HCT116 (cell line): ENCODE data around the gene TTC1. TPM values are rescaled to one million over a fixed set of nuclear protein-coding genes. Genes with fewer than 3 reads are reported as not detected.

Experiments used
- ATAC-seq: fragments of 200-7000 bp; cut with Tn5 transposase; 2 replicates; pipeline ENCODE4 v1.9.1; 2020; ENCODE audit warnings: mild to moderate bottlenecking, moderate library complexity
- BruUV-seq: library from RNA; stranded (reverse); fragments of 400-500 nt; replicated peaks from 2 replicates; lab custom pipeline; 2021; lab: Mats Ljungman, UMichigan
- CTCF ChIA-PET: fragments of 300-600 bp; sonication (Branson Sonifier 250); formaldehyde crosslinking; loops from one replicate; lab custom pipeline; 2021; ENCODE audit warnings: antibody characterized with exemption; lab: Charles Lee
- POLR2A ChIA-PET: fragments of 300-600, 350-600 bp; sonication (Branson Sonifier 250); formaldehyde crosslinking; loops from one replicate; lab custom pipeline; 2021; ENCODE audit warnings: antibody characterized with exemption; lab: Charles Lee
- RAD21 ChIA-PET, 2 experiments: fragments of 300-600 bp; sonication (Branson Sonifier 250); formaldehyde crosslinking; loops; one replicate each; lab custom pipeline; 2023; ENCODE audit warnings: low total read pairs in 2 of 2; ENCODE audit not compliant: uncharacterized antibody in 2 of 2, unreplicated experiment in 2 of 2, low non-redundant PET in 1 of 2; lab: Charles Lee
- DNase-seq: peaks from one replicate; pipeline ENCODE4 v3.0.0-alpha.2; 2010; ENCODE audit warnings: low read depth, low spot score
- H2AFZ ChIP-seq: fragments of 200-600 bp; shearing (Covaris generic), sonication (generic); 2 replicates; pipeline ENCODE4 v1.6.1; 2017; ENCODE audit warnings: low read depth, mixed run types, mixed read lengths, antibody characterized with exemption, low read length; ENCODE audit not compliant: poor library complexity, severe bottlenecking
- H3K27ac ChIP-seq: 2 replicates; pipeline ENCODE4 v1.5.1; 2012; ENCODE audit warnings: low read depth, low read length
- H3K27me3 ChIP-seq: fragments of 200-600 bp; sonication (generic); 2 replicates; pipeline ENCODE4 v1.6.1; 2016; ENCODE audit warnings: mixed run types, low read length, mixed read lengths; ENCODE audit not compliant: insufficient read depth
- H3K36me3 ChIP-seq, 2 experiments: fragments of 200-500 bp in 1 of 2; fragments of 200-600 bp in 1 of 2; sonication (Bioruptor generic) in 1 of 2; sonication (generic) in 1 of 2; 2 replicates each; pipeline versions ENCODE4 v1.5.1 to v1.6.1; 2014 to 2016; ENCODE audit warnings: low read length in 2 of 2, inconsistent platforms in 1 of 2, mixed read lengths in 1 of 2, mixed run types in 1 of 2; ENCODE audit not compliant: insufficient read depth in 2 of 2, control insufficient read depth in 1 of 2
- H3K4me1 ChIP-seq, 2 experiments: fragments of 200-600 bp in 1 of 2; sonication (generic) in 1 of 2; 2 replicates each; pipeline versions ENCODE4 v1.5.1 to v1.6.1; 2012 to 2017; ENCODE audit warnings: low read length in 2 of 2, inconsistent platforms in 1 of 2, mild to moderate bottlenecking in 1 of 2, mixed read lengths in 1 of 2, mixed run types in 1 of 2, moderate library complexity in 1 of 2; ENCODE audit not compliant: insufficient read depth in 2 of 2, control insufficient read depth in 1 of 2
- H3K4me2 ChIP-seq: fragments of 200-600 bp; sonication (generic); 2 replicates; pipeline ENCODE4 v1.6.1; 2017; ENCODE audit warnings: mixed run types, low read length, mixed read lengths
- H3K4me3 ChIP-seq, 2 experiments: fragments of 200-600 bp in 1 of 2; sonication (generic) in 1 of 2; replicated peaks in 1 of 2; 2 replicates each; pipeline ENCODE4 v1.5.1; 2011 to 2016; ENCODE audit warnings: low read length in 2 of 2, control low read depth in 1 of 2, low read depth in 1 of 2, mild to moderate bottlenecking in 1 of 2, mixed read lengths in 1 of 2, mixed run types in 1 of 2
- H3K79me2 ChIP-seq: fragments of 200-600 bp; sonication (generic); 2 replicates; pipeline ENCODE4 v1.6.1; 2017; ENCODE audit warnings: mild to moderate bottlenecking, mixed run types, low read length, moderate library complexity, mixed read lengths; ENCODE audit not compliant: insufficient read depth
- H3K9ac ChIP-seq: fragments of 200-600 bp; sonication (generic); 2 replicates; pipeline ENCODE4 v1.6.1; 2016; ENCODE audit warnings: low read length, mixed read lengths
- H3K9me2 ChIP-seq: fragments of 200-600 bp; sonication (generic), shearing (Covaris generic); 2 replicates; pipeline ENCODE4 v1.6.1; 2017; ENCODE audit warnings: mixed run types, mild to moderate bottlenecking, moderate library complexity; ENCODE audit not compliant: insufficient read depth
- H3K9me3 ChIP-seq, 2 experiments: fragments of 200-500 bp in 1 of 2; fragments of 200-600 bp in 1 of 2; sonication (Bioruptor generic) in 1 of 2; sonication (generic) in 1 of 2; 2 replicates each; pipeline ENCODE4 v1.6.1; 2014 to 2017; ENCODE audit warnings: low read length in 2 of 2, mixed read lengths in 2 of 2, inconsistent platforms in 1 of 2, low read depth in 1 of 2, mild to moderate bottlenecking in 1 of 2, mixed run types in 1 of 2, moderate library complexity in 1 of 2; ENCODE audit not compliant: control insufficient read depth in 1 of 2, insufficient read depth in 1 of 2
- H4K20me1 ChIP-seq: fragments of 200-600 bp; sonication (generic), shearing (Covaris generic); 2 replicates; pipeline ENCODE4 v1.6.1; 2017; ENCODE audit warnings: mixed run types, mild to moderate bottlenecking, moderate library complexity; ENCODE audit not compliant: insufficient read depth
- ATF3 ChIP-seq: IDR thresholded peaks from 2 replicates; pipeline ENCODE4 v1.6.1; 2012
- CBX3 ChIP-seq: IDR thresholded peaks from 2 replicates; pipeline ENCODE4 v1.6.1; 2012; ENCODE audit warnings: low read depth
- CEBPB ChIP-seq: IDR thresholded peaks from 2 replicates; pipeline ENCODE4 v1.6.1; 2012; ENCODE audit warnings: low read depth
- CTCF ChIP-seq, 3 experiments: fragments of 200-600 bp in 1 of 3; sonication (generic) in 1 of 3; IDR thresholded peaks in 2 of 3; conservative IDR thresholded peaks in 1 of 3; 2 replicates each; pipeline ENCODE4 v1.5.1; 2012 to 2017; ENCODE audit warnings: low read depth in 2 of 3, low read length in 2 of 3, antibody characterized with exemption in 1 of 3, borderline replicate concordance in 1 of 3, control low read depth in 1 of 3, mild to moderate bottlenecking in 1 of 3, mixed read lengths in 1 of 3, mixed run types in 1 of 3, moderate library complexity in 1 of 3; ENCODE audit not compliant: insufficient read depth in 1 of 3
- EGR1 ChIP-seq: IDR thresholded peaks from 2 replicates; pipeline ENCODE4 v1.6.1; 2012; ENCODE audit warnings: low read depth
- EZH2 ChIP-seq: fragments of 200-600 bp; sonication (generic); IDR thresholded peaks from 2 replicates; pipeline ENCODE4 v1.6.1; 2017; ENCODE audit warnings: antibody characterized with exemption, mixed run types
- EZH2phosphoT487 ChIP-seq: fragments of 200-600 bp; IDR thresholded peaks from 2 replicates; pipeline ENCODE4 v1.6.1; 2018; ENCODE audit warnings: antibody characterized with exemption, borderline replicate concordance
- FOSL1 ChIP-seq: IDR thresholded peaks from 2 replicates; pipeline ENCODE4 v1.6.1; 2012; ENCODE audit warnings: low read depth
- JUND ChIP-seq: IDR thresholded peaks from 2 replicates; pipeline ENCODE4 v1.6.1; 2012
- MAX ChIP-seq: IDR thresholded peaks from 2 replicates; pipeline ENCODE4 v1.6.1; 2012
- POLR2A ChIP-seq: IDR thresholded peaks from 2 replicates; pipeline ENCODE4 v1.7.0; 2011; ENCODE audit warnings: borderline replicate concordance; ENCODE audit not compliant: insufficient read depth, insufficient read length; ENCODE audit errors: extremely low read depth
- RAD21 ChIP-seq: IDR thresholded peaks from 2 replicates; pipeline ENCODE4 v1.6.1; 2012; ENCODE audit warnings: low read depth, mild to moderate bottlenecking
- REST ChIP-seq: IDR thresholded peaks from 2 replicates; pipeline ENCODE4 v1.6.1; 2012; ENCODE audit warnings: low read depth
- SIN3A ChIP-seq: IDR thresholded peaks from 2 replicates; pipeline ENCODE4 v1.6.1; 2012; ENCODE audit warnings: low read depth
- SP1 ChIP-seq: IDR thresholded peaks from 2 replicates; pipeline ENCODE4 v1.6.1; 2012; ENCODE audit warnings: low read depth
- SRF ChIP-seq: IDR thresholded peaks from 2 replicates; pipeline ENCODE4 v1.6.1; 2012; ENCODE audit warnings: low read depth
- TCF7L2 ChIP-seq: IDR thresholded peaks from 2 replicates; pipeline ENCODE4 v1.7.0; 2011; ENCODE audit warnings: borderline replicate concordance, inconsistent platforms; ENCODE audit not compliant: insufficient read depth, insufficient read length; ENCODE audit errors: extremely low read depth
- YY1 ChIP-seq: IDR thresholded peaks from 2 replicates; pipeline ENCODE4 v1.6.1; 2011; ENCODE audit warnings: low read length, low read depth, moderate library complexity, mild to moderate bottlenecking; ENCODE audit not compliant: insufficient replicate concordance; ENCODE audit errors: extremely low read depth
- ZBTB33 ChIP-seq: IDR thresholded peaks from 2 replicates; pipeline ENCODE4 v1.6.1; 2011; ENCODE audit warnings: mild to moderate bottlenecking, low read length, moderate library complexity; ENCODE audit not compliant: insufficient replicate concordance; ENCODE audit errors: extremely low read depth
- ZNF274 ChIP-seq: fragments of 200-500 bp; sonication (Bioruptor generic); IDR thresholded peaks from 2 replicates; pipeline ENCODE4 v1.6.1; 2014; ENCODE audit warnings: mild to moderate bottlenecking, low read depth, low read length, inconsistent platforms
- intact Hi-C: fragments of 100-400 bp; cut with micrococcal nuclease; formaldehyde crosslinking; loops from 2 replicates; pipeline ENCODE4 v1.10.0; 2022
- total RNA-seq: library from RNA; stranded (reverse); gene quantifications from one replicate; pipeline ENCODE4 v1.2.1, GENCODE V29; 2021; ENCODE audit not compliant: unreplicated experiment

The TTC1 gene
- total RNA-seq, 1 experiment from 2014 or later, result 48.1 TPM

- intact Hi-C loops, result no loop called here
- Histone ChIP-seq H3K4me2 (no peak overlapping the region), H3K36me3 (peaks cover 11 to 13% of the 10 kb centered on the region in 2 experiments; a peak in 2 of 4 replicates), H4K20me1 (0 out of 2 replicates have a peak, but pooled peaks cover 6% of the 10 kb centered on the region), H2AFZ (no peak overlapping the region), H3K4me3 (no peak overlapping the region), H3K9me2 (no peaks in the 10 kb centered on the region), H3K27ac (no peak overlapping the region), H3K27me3 (no peaks in the 10 kb centered on the region), H3K9ac (no peak overlapping the region), H3K9me3 (no peaks in the 10 kb centered on the region), H3K4me1 (no peaks in the 10 kb centered on the region), H3K79me2 (no peaks in the 10 kb centered on the region)
- no peak for DNase-seq
- RAD21 ChIA-PET, result no interaction called here
- TF ChIP-seq CEBPB, result no peak
- TF ChIP-seq SP1, result no peak
- no peak for TF ChIP-seq MAX
- no peak for TF ChIP-seq ATF3
- TF ChIP-seq SRF, result no peak
- TF ChIP-seq ZBTB33, result no peak
- no peak for TF ChIP-seq FOSL1
- TF ChIP-seq CBX3, result no peak
- no peak for TF ChIP-seq EGR1
- TF ChIP-seq EZH2phosphoT487, result no peak
- no peak for TF ChIP-seq ZNF274
- TF ChIP-seq YY1, result no peak
- no peak for TF ChIP-seq JUND
- TF ChIP-seq EZH2, result no peak
- no peak for TF ChIP-seq SIN3A
- no peak for TF ChIP-seq POLR2A
- TF ChIP-seq RAD21, result no peak
- TF ChIP-seq REST, result no peak
- TF ChIP-seq CTCF (IDR thresholded peaks at IDR 0.05 in 2 of 3, conservative IDR thresholded peaks at IDR 0.05 in 1 of 3; ENCODE audit: borderline replicate concordance in 1 of 3, insufficient read depth in 1 of 3, low read depth in 2 of 3, low read length in 2 of 3), result no peak
- TF ChIP-seq TCF7L2, result no peak
- POLR2A ChIA-PET, result no interaction called here
- ATAC-seq, result no peak
- CTCF ChIA-PET, result interaction anchor here (0.6 to 1.9 kb wide), 2 partner anchors 9 kb away, joined by 3 to 15 read pairs; no protein-coding TSS in a partner anchor
- no TSS peak for BruUV-seq
Measured at GRCh38 chr5:160090059-160090458, 81.1 kb downstream of the TTC1 start.
